ENCODE data around the gene TAX1BP1. TPM values are rescaled to one million over a fixed set of nuclear protein-coding genes. Genes with fewer than 3 reads are reported as not detected.

The TAX1BP1 gene
- total and polyA plus RNA-seq, 2 donors (not counting 3 experiments of a cell fraction or from before 2014, with no cell fraction given) = 77.7 to 93.2 TPM

DNA sequence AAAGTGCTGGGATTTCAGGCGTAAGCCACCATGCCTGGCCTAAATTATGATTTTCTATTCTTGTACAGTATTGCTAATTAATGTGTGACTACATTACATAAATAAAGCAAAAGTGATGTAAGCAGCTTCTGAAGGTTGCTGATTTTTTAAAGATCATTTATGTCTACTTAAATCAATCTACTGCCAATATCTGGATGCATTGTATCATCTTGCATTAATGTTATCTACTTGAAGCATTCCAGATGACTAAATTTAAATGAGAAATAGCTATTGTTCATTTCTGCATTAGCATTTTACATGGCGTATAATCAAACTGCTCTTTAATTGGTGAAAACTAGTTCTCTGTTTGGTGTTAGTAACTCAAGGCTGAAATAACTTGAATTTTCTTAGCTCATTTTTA lies 40.2 kb upstream of the TAX1BP1 start:
- H3K4me2 ChIP-seq (ENCODE audit: insufficient read depth, low read length) = no peak overlapping the region
- TF ChIP-seq EZH2 (IDR thresholded peaks at IDR 0.05; ENCODE audit: borderline replicate concordance, low read depth, low read length, severe bottlenecking) (no peak), POLR2AphosphoS5 (IDR thresholded peaks at IDR 0.05; ENCODE audit: insufficient read depth, low read depth, low read length) (no peak), MAX (IDR thresholded peaks at IDR 0.05; ENCODE audit: insufficient read depth, insufficient read length) (no peak), FOS (IDR thresholded peaks at IDR 0.05; ENCODE audit: borderline replicate concordance, insufficient read depth, low read length) (no peak), MYC (IDR thresholded peaks at IDR 0.05; ENCODE audit: low read depth, low read length) (no peak), POLR2A (IDR thresholded peaks at IDR 0.05; ENCODE audit: low read depth, low read length) (no peak), GATA2 (IDR thresholded peaks at IDR 0.05; ENCODE audit: insufficient read depth, insufficient read length, low read depth, low read length) (no peak), JUN (IDR thresholded peaks at IDR 0.05; ENCODE audit: borderline replicate concordance, insufficient read depth, insufficient read length, low read depth) (no peak)
- TF ChIP-seq, protein P1, sequence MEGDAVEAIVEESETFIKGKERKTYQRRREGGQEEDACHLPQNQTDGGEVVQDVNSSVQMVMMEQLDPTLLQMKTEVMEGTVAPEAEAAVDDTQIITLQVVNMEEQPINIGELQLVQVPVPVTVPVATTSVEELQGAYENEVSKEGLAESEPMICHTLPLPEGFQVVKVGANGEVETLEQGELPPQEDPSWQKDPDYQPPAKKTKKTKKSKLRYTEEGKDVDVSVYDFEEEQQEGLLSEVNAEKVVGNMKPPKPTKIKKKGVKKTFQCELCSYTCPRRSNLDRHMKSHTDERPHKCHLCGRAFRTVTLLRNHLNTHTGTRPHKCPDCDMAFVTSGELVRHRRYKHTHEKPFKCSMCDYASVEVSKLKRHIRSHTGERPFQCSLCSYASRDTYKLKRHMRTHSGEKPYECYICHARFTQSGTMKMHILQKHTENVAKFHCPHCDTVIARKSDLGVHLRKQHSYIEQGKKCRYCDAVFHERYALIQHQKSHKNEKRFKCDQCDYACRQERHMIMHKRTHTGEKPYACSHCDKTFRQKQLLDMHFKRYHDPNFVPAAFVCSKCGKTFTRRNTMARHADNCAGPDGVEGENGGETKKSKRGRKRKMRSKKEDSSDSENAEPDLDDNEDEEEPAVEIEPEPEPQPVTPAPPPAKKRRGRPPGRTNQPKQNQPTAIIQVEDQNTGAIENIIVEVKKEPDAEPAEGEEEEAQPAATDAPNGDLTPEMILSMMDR (IDR thresholded peaks at IDR 0.05; ENCODE audit: extremely low read depth in 1 of 2, insufficient read depth in 1 of 2, low read depth in 1 of 2, low read length in 2 of 2) = no peak
- no peaks in the 10 kb centered on the region for H3K36me3 ChIP-seq (ENCODE audit: control insufficient read depth in 2 of 2, extremely low read depth in 1 of 2, insufficient read depth in 2 of 2, low read length in 2 of 2)
- no peak overlapping the region for H2AFZ ChIP-seq (ENCODE audit: low read depth, low read length)
- no TSS peak for BruUV-seq (replicated peaks)
- H3K4me3 ChIP-seq (replicated peaks in 1 of 3; ENCODE audit: insufficient read depth in 1 of 3, low read depth in 1 of 3, low read length in 3 of 3) = no peak overlapping the region
- CTCF ChIA-PET = interaction anchor here (1.0 to 2.9 kb wide), 2 partner anchors 58 to 75 kb away, joined by 3 to 8 read pairs; no protein-coding TSS in a partner anchor
- FAIRE-seq = no peak
- H3K27me3 ChIP-seq (ENCODE audit: control insufficient read depth in 2 of 2, insufficient read depth in 2 of 2, low read length in 2 of 2) = no peaks in the 10 kb centered on the region
- intact Hi-C loops (cut with micrococcal nuclease) = no loop called here
- H4K20me1 ChIP-seq (replicated peaks; ENCODE audit: control insufficient read depth, extremely low read depth, insufficient read depth, low read length) = no peaks in the 10 kb centered on the region
- H3K9me1 ChIP-seq (replicated peaks; ENCODE audit: control insufficient read depth, extremely low read depth, insufficient read depth, low read length) = no peaks in the 10 kb centered on the region
- no peaks in the 10 kb centered on the region for H3K4me1 ChIP-seq (ENCODE audit: control insufficient read depth, extremely low read depth, insufficient read depth, low read length)
- H3K9ac ChIP-seq (replicated peaks; ENCODE audit: extremely low read depth, insufficient read depth, low read length) = no peak overlapping the region
- no peak overlapping the region for H3K27ac ChIP-seq (ENCODE audit: insufficient read depth, low read depth, low read length)
- no peaks in the 10 kb centered on the region for H3K9me3 ChIP-seq (replicated peaks; ENCODE audit: control insufficient read depth, insufficient read depth, low read length)
- POLR2A ChIA-PET = no interaction called here
- H3K79me2 ChIP-seq (ENCODE audit: control insufficient read depth, insufficient read depth, low read length) = no peaks in the 10 kb centered on the region
- no peak for DNase-seq (ENCODE audit: low read depth, low spot score)
- dilution Hi-C loops (cut with MboI; ENCODE audit: extremely low pct_ligation_motif_present, low sequenced_read_pairs) = no loop called here

Measured in endothelial cell of umbilical vein (primary cell).